ENCODE results near the gene SSH3. TPM values are rescaled to one million over a fixed set of nuclear protein-coding genes. Genes with fewer than 3 reads are reported as not detected.
"Not testable (repeated sequence)": the region's sequence is repeated elsewhere in the genome, so short reads cannot be mapped to it uniquely, and the experiment has no call there.

The SSH3 gene
- total RNA-seq, 1 donor from 2014 or later, result 3.3 TPM

- H3K27ac Mint-ChIP-seq (ENCODE audit: unreplicated experiment), result no peak overlapping the region
- H3K9me3 Mint-ChIP-seq, result no peaks in the 10 kb centered on the region
- no peak for TF ChIP-seq CTCF (conservative IDR thresholded peaks at IDR 0.05)
- H3K36me3 Mint-ChIP-seq (ENCODE audit: low read depth), result no peaks in the 10 kb centered on the region
- H3K4me1 Mint-ChIP-seq, result peaks cover 33% of the 10 kb centered on the region
- H3K27me3 Mint-ChIP-seq (ENCODE audit: low read depth), result peaks cover 2% of the 10 kb centered on the region
- H3K4me3 Mint-ChIP-seq, result peak overlapping the region; percentile 83
- no peak for DNase-seq (ENCODE audit: low read depth, low spot score)
These were observed 12.1 kb downstream of the SSH3 start for GRCh38 chr11:67315325-67315909.

DNA sequence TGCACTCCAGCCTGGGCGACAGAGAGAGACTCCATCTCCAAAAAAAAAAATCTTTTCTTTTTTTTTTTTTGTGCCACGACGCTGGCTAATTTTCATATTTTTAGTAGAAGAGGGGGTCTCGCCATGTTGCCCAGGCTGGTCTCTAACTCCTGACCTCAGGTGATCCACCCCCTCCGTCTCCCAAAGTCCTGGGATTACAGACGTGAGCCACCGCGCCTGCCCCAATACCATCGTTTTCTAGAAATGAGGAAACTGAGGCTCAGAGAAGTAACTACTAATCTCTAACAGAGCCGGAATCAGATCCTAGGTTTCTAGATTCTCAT is 13.5 kb downstream of the SSH3 start:
- no peaks in the 10 kb centered on the region for H3K9me3 Mint-ChIP-seq
- no peak for DNase-seq (ENCODE audit: low read depth, low spot score)
- H3K27me3 Mint-ChIP-seq (ENCODE audit: low read depth), result peaks cover 2% of the 10 kb centered on the region
- peak overlapping the region; percentile 92 for H3K4me3 Mint-ChIP-seq
- H3K36me3 Mint-ChIP-seq (ENCODE audit: low read depth), result no peaks in the 10 kb centered on the region
- H3K4me1 Mint-ChIP-seq, result peaks cover 34% of the 10 kb centered on the region
- peak overlapping the region; percentile 35 for H3K27ac Mint-ChIP-seq (ENCODE audit: unreplicated experiment)
- TF ChIP-seq CTCF (conservative IDR thresholded peaks at IDR 0.05), result no peak

- peak; percentile 93 for TF ChIP-seq CTCF (conservative IDR thresholded peaks at IDR 0.05)
- Mint-ChIP-seq H3K4me3 (peak overlapping the region; percentile 92), H3K27me3 (ENCODE audit: low read depth) (peaks cover 2% of the 10 kb centered on the region), H3K4me1 (peaks cover 34% of the 10 kb centered on the region), H3K36me3 (ENCODE audit: low read depth) (no peaks in the 10 kb centered on the region), H3K9me3 (no peaks in the 10 kb centered on the region), H3K27ac (ENCODE audit: unreplicated experiment) (peak overlapping the region; percentile 98)
- DNase-seq (ENCODE audit: low read depth, low spot score), result peak; percentile 100
These were observed 14.0 kb downstream of the SSH3 start for GRCh38 chr11:67317205-67317887.

DNA sequence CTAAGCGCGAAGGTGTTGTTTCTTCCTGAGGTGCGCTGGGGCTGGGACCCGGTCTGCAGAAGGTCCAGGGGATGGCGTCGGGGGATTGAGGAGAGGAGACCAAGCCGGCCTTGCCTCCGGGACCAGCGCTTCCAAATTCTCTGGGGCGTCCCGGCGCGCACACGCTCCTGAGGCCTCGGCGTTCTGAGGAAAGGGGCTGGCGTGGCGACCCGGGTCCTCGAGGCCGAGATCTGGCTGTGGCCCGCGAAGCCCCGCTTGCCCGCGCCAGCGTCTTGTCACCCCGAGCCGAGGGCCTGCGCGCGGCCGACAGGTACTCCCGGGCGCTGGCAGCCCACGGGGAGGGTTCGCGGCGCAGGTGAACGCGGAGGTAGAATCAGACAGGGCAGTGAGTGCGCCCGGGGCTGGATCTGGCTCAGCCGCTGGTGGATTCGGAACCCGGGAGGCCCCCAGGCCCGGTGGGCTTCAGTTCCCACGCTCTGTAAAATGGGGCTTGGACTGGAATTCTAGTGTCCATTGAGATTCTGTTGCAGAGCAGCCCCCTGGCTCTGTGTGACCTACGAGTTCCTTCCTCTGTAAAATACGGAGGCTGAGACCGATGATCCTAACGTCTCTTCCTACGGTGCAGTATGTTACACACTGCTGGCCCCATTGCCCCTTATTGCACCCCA is 14.7 kb downstream of the SSH3 start:
- no peak for DNase-seq (ENCODE audit: low read depth, low spot score)
- Mint-ChIP-seq H3K27ac (ENCODE audit: unreplicated experiment) (peak overlapping the region; percentile 98), H3K4me3 (peak overlapping the region; percentile 92), H3K9me3 (no peaks in the 10 kb centered on the region), H3K27me3 (ENCODE audit: low read depth) (peaks cover 2% of the 10 kb centered on the region), H3K36me3 (ENCODE audit: low read depth) (no peaks in the 10 kb centered on the region), H3K4me1 (peaks cover 34% of the 10 kb centered on the region)
- no peak for TF ChIP-seq CTCF (conservative IDR thresholded peaks at IDR 0.05)

GRCh38 chr11:67318876-67319275 is 15.5 kb downstream of the SSH3 start:
- Mint-ChIP-seq H3K4me1 (peaks cover 34% of the 10 kb centered on the region), H3K4me3 (peak overlapping the region; percentile 92)
- H3K27me3 Mint-ChIP-seq (ENCODE audit: low read depth); DNase-seq (ENCODE audit: low read depth, low spot score); H3K27ac Mint-ChIP-seq (ENCODE audit: unreplicated experiment); H3K9me3 Mint-ChIP-seq; H3K36me3 Mint-ChIP-seq (ENCODE audit: low read depth): not testable (repeated sequence)

- H3K9me3 Mint-ChIP-seq, result no peaks in the 10 kb centered on the region
- no peak for DNase-seq (ENCODE audit: low read depth, low spot score)
- peak overlapping the region; percentile 62 for H3K4me3 Mint-ChIP-seq
- H3K36me3 Mint-ChIP-seq (ENCODE audit: low read depth), result no peaks in the 10 kb centered on the region
- no peak for TF ChIP-seq CTCF (conservative IDR thresholded peaks at IDR 0.05)
- peaks cover 2% of the 10 kb centered on the region for H3K27me3 Mint-ChIP-seq (ENCODE audit: low read depth)
- no peak overlapping the region for H3K27ac Mint-ChIP-seq (ENCODE audit: unreplicated experiment)
- H3K4me1 Mint-ChIP-seq, result peaks cover 30% of the 10 kb centered on the region
These were observed 16.7 kb downstream of the SSH3 start for GRCh38 chr11:67320011-67320410.

Measured in neural crest cell (in vitro differentiated cells).